Left ventricle myocardium inferior (tissue), 1 donor: ENCODE measurements around the gene ARID1A. TPM values are rescaled to one million over a fixed set of nuclear protein-coding genes. Genes with fewer than 3 reads are reported as not detected.

Source experiments
- DNase-seq: peaks from one replicate; pipeline ENCODE4 v3.0.0-alpha.2; 2020
- H3K27ac ChIP-seq: fragments of 200-600 bp; replicated peaks from 2 replicates; pipeline ENCODE4 v1.8.0; 2021
- H3K27me3 ChIP-seq: fragments of 200-600 bp; 2 replicates; pipeline ENCODE4 v1.8.0; 2021; ENCODE audit warnings: low read depth
- H3K36me3 ChIP-seq: fragments of 200-600 bp; 2 replicates; pipeline ENCODE4 v1.8.0; 2021
- H3K4me1 ChIP-seq: fragments of 200-600 bp; 2 replicates; pipeline ENCODE4 v1.8.0; 2021
- H3K4me3 ChIP-seq: fragments of 200-600 bp; 2 replicates; pipeline ENCODE4 v1.8.0; 2021; ENCODE audit warnings: mild to moderate bottlenecking, moderate library complexity
- H3K9me3 ChIP-seq: fragments of 200-600 bp; replicated peaks from 2 replicates; pipeline ENCODE4 v1.8.0; 2021
- intact Hi-C: fragments of 100-400 bp; cut with micrococcal nuclease; formaldehyde crosslinking; loops from one replicate; pipeline ENCODE4 v1.11.0; 2022
- total RNA-seq: library from RNA; stranded (reverse); fragmentation: NEBNext Ultra II Directional; extraction: Animal tissue kit (Norgen Biotek cat#: 25700); gene quantifications from one replicate; pipeline ENCODE4 v1.2.1, GENCODE V29; 2021
- TF ChIP-seq, protein P1 (sequence below): fragments of 200-600 bp; IDR thresholded peaks from 2 replicates; pipeline ENCODE4 v1.8.0; 2021; ENCODE audit warnings: antibody characterized with exemption, mild to moderate bottlenecking, borderline replicate concordance
- donor health status: DM: no; HTN: yes; CAD: no; lungs with severe emphysema.

The ARID1A gene
- total RNA-seq, 1 donor from 2014 or later = 31.7 TPM

DNA sequence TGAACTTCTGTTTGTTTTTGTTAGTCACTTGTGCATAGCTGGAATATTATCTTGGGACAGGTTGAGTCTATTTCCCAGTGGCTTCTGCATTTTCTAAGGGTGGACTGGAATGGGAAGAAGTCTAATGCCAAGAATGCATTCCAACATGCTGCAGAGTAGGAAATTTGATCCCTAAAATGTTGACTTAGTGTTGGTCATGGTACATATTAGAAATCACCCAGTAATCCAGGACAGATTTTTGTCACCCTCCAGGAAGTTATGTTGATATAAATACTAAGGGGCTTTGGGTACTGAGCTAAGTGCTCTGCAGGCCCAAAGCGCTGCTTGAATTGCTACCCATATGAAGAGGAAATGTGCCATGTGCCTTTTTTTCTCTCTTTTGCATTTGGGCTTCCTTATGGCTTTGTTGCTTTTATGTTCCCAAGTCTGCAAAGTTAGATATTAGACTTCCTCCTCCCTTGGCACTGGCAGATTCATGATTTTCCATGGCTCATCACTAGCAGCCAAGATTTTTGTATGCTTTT is 10.0 kb downstream of the ARID1A start:
- peaks cover 8% of the 10 kb centered on the region for H3K36me3 ChIP-seq
- no peak for DNase-seq
- peaks cover 94% of the 10 kb centered on the region for H3K4me1 ChIP-seq
- TF ChIP-seq, protein P1, sequence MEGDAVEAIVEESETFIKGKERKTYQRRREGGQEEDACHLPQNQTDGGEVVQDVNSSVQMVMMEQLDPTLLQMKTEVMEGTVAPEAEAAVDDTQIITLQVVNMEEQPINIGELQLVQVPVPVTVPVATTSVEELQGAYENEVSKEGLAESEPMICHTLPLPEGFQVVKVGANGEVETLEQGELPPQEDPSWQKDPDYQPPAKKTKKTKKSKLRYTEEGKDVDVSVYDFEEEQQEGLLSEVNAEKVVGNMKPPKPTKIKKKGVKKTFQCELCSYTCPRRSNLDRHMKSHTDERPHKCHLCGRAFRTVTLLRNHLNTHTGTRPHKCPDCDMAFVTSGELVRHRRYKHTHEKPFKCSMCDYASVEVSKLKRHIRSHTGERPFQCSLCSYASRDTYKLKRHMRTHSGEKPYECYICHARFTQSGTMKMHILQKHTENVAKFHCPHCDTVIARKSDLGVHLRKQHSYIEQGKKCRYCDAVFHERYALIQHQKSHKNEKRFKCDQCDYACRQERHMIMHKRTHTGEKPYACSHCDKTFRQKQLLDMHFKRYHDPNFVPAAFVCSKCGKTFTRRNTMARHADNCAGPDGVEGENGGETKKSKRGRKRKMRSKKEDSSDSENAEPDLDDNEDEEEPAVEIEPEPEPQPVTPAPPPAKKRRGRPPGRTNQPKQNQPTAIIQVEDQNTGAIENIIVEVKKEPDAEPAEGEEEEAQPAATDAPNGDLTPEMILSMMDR = no peak
- no peaks in the 10 kb centered on the region for H3K9me3 ChIP-seq
- H3K27ac ChIP-seq = peak overlapping the region; percentile 47
- H3K4me3 ChIP-seq = peak overlapping the region; percentile 5
- intact Hi-C loops = loop anchor here (10.0 kb wide), 1 partner anchor 49 kb away; no protein-coding TSS in a partner anchor
- H3K27me3 ChIP-seq = no peaks in the 10 kb centered on the region

DNA sequence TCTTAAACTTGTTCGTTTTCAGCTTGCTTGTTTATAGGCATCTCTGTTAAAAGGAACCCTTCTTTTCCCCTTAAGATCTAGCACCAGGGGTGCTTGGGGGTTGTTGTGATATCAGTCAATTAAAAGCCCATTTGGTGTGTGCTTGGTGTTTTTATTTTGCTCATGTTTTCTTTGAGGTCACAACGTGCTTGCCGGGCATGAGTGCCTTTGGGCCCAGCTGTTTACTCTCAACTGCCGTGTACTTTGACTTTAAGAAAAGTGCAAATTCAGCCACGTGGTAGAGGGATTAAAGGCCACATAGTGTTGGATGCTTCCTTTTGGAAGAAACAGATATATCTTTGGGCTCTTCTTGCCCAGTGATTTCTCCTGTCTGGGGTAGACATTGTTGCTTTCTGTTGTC is 10.5 kb downstream of the ARID1A start:
- no peaks in the 10 kb centered on the region for H3K9me3 ChIP-seq
- no peak for DNase-seq
- H3K4me1 ChIP-seq = peaks cover 94% of the 10 kb centered on the region
- peak overlapping the region; percentile 47 for H3K27ac ChIP-seq
- TF ChIP-seq, protein P1 = no peak
- no peaks in the 10 kb centered on the region for H3K27me3 ChIP-seq
- intact Hi-C loops = loop anchor here (10.0 kb wide), 1 partner anchor 48 kb away; no protein-coding TSS in a partner anchor
- H3K4me3 ChIP-seq = peak overlapping the region; percentile 5
- peaks cover 8% of the 10 kb centered on the region for H3K36me3 ChIP-seq

DNA sequence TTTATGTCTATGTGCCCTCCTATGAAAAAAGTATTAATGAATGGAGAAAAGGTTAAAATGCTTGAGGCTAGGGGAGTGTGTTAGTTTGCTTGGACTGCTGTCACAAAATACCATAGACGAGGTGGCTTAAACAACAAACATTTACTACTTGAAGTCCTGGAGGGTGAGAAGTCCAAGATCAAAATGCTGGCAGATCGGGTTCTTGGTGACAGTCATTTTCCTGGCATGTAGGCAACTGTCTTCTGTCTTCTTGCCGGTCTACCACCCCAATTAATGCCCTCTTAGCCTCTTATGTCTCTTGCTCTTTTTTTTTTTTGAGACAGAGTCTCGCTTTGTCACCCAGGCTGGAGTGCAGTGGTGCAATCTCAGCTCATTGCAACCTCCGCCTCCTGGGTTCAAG is 15.0 kb downstream of the ARID1A start:
- peaks cover 94% of the 10 kb centered on the region for H3K4me1 ChIP-seq
- intact Hi-C loops = no loop called here
- H3K27ac ChIP-seq = no peak overlapping the region
- no peaks in the 10 kb centered on the region for H3K27me3 ChIP-seq
- TF ChIP-seq, protein P1 = no peak
- H3K9me3 ChIP-seq = no peaks in the 10 kb centered on the region
- peaks cover 8% of the 10 kb centered on the region for H3K36me3 ChIP-seq
- no peak overlapping the region for H3K4me3 ChIP-seq
- DNase-seq = no peak

DNA sequence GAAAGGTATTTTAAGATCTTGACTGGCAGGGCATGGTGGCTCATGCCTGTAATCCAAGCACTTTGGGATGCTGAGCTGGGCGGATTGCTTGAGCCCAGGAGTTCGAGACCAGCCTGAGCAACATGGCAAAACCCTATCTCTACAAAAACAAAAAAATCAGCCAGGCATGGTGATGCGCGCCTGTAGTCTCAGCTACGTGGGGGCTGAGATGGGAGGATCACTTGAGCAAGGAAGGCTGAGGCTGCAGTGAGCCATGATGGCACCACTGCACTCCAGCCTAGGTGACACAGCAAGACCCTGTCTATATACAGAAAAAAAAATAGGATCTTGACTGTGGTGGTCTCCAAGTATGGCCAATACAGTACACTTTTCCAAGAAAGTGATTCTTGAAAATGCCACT is 16.0 kb downstream of the ARID1A start:
- no peak overlapping the region for H3K27ac ChIP-seq
- H3K4me1 ChIP-seq = peaks cover 94% of the 10 kb centered on the region
- H3K4me3 ChIP-seq = no peak overlapping the region
- no peaks in the 10 kb centered on the region for H3K9me3 ChIP-seq
- TF ChIP-seq, protein P1 = no peak
- peaks cover 8% of the 10 kb centered on the region for H3K36me3 ChIP-seq
- intact Hi-C loops = no loop called here
- DNase-seq = no peak
- H3K27me3 ChIP-seq = no peaks in the 10 kb centered on the region

DNA sequence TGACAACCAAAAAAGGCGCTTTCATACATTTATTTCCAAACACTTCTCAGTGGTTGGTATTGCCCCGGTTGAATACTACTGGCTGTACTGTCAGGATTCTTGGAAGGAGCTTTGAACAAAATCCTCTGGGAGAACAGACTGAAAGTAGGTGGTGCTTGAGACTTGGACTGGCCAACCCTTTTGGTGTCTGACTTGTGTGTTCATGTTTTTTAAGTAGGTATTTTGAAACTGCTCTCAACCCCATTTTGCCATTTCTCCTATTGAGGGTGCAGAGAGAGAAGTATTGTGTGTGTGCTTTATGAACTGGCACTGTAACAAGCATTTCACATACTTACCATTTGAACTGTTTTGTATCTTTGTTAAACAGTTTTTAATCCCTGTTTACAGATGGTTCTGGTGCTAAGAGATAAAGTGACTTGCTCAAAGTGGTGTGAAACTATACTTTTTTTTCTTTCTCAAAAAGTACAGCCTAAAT is 21.2 kb downstream of the ARID1A start:
- no peaks in the 10 kb centered on the region for H3K27me3 ChIP-seq
- peaks cover 5% of the 10 kb centered on the region for H3K36me3 ChIP-seq
- H3K4me1 ChIP-seq = peaks cover 100% of the 10 kb centered on the region
- H3K9me3 ChIP-seq = no peaks in the 10 kb centered on the region
- no peak overlapping the region for H3K27ac ChIP-seq
- TF ChIP-seq, protein P1 = no peak
- intact Hi-C loops = no loop called here
- H3K4me3 ChIP-seq = no peak overlapping the region
- DNase-seq = no peak
